B cell (primary cell): ENCODE measurements around the gene FER. TPM values are rescaled to one million over a fixed set of nuclear protein-coding genes. Genes with fewer than 3 reads are reported as not detected.

ENCODE experiments used
- ATAC-seq: fragments of 200-7000 bp; cut with Tn5 transposase; one replicate; pipeline ENCODE4 v1.10.0; 2021; ENCODE audit warnings: low read depth, mild to moderate bottlenecking, moderate number of reproducible peaks, moderate library complexity
- CTCF ChIA-PET: fragments of 350-600 bp; sonication (Branson Sonifier 250); formaldehyde crosslinking; loops from one replicate; lab custom pipeline; 2021; ENCODE audit warnings: antibody characterized with exemption, inconsistent platforms; lab: Charles Lee
- POLR2A ChIA-PET: fragments of 350-600 bp; sonication (Branson Sonifier 250); formaldehyde crosslinking; loops from one replicate; lab custom pipeline; 2021; ENCODE audit warnings: antibody characterized with exemption; lab: Charles Lee
- DNase-seq: peaks from one replicate; pipeline ENCODE4 v3.0.0; 2013
- H2AFZ ChIP-seq: 2 replicates; pipeline ENCODE4 v1.6.1; 2012; ENCODE audit warnings: mild to moderate bottlenecking, low read depth, low read length; ENCODE audit not compliant: insufficient read depth, poor library complexity, severe bottlenecking
- H3K27ac ChIP-seq, 2 donors: 1 replicate in 1 of 2; 2 replicates in 1 of 2; pipeline ENCODE4 v1.5.1; 2012 to 2013; ENCODE audit warnings: low read length in 2 of 2, mild to moderate bottlenecking in 2 of 2, moderate library complexity in 1 of 2
- H3K27me3 ChIP-seq, 4 experiments: fragments of 200-600 bp in 1 of 4; sonication (generic) in 1 of 4; replicated peaks in 1 of 4; 1 replicate in 2 of 4; 2 replicates in 2 of 4; pipeline versions ENCODE4 v1.6.1 to v1.7.0; 2013 to 2016; ENCODE audit warnings: low read length in 3 of 4, mild to moderate bottlenecking in 2 of 4, mixed read lengths in 1 of 4, moderate library complexity in 1 of 4; ENCODE audit not compliant: insufficient read depth in 4 of 4, control insufficient read depth in 3 of 4; ENCODE audit errors: control extremely low read depth in 1 of 4
- H3K36me3 ChIP-seq, 2 experiments: replicated peaks in 1 of 2; 1 replicate in 1 of 2; 2 replicates in 1 of 2; pipeline versions ENCODE4 v1.6.1 to v1.7.1; 2013; ENCODE audit warnings: low read length in 1 of 2; ENCODE audit not compliant: insufficient read depth in 2 of 2, control insufficient read depth in 1 of 2; ENCODE audit errors: control extremely low read depth in 1 of 2, extremely low read depth in 1 of 2
- H3K4me1 ChIP-seq, 2 donors: fragments of 200-600 bp in 1 of 2; sonication (generic) in 1 of 2; 1 replicate in 1 of 2; 2 replicates in 1 of 2; pipeline versions ENCODE4 v1.5.1 to v1.6.1; 2013 to 2017; ENCODE audit warnings: low read length in 2 of 2; ENCODE audit not compliant: control insufficient read depth in 2 of 2, insufficient read depth in 2 of 2
- H3K4me2 ChIP-seq: replicated peaks from 2 replicates; pipeline ENCODE3; 2012; ENCODE audit warnings: mild to moderate bottlenecking, low read depth, low read length; ENCODE audit not compliant: poor library complexity, severe bottlenecking
- H3K4me3 ChIP-seq, 5 experiments: fragments of 200-600 bp in 1 of 5; sonication (generic) in 1 of 5; 1 replicate in 3 of 5; 2 replicates in 2 of 5; pipeline versions ENCODE4 v1.5.1 to v1.7.0; 2011 to 2016; ENCODE audit warnings: low read length in 4 of 5, mild to moderate bottlenecking in 4 of 5, low read depth in 2 of 5, control low read depth in 1 of 5, moderate library complexity in 1 of 5; ENCODE audit not compliant: insufficient read depth in 1 of 5; ENCODE audit errors: control extremely low read depth in 1 of 5, extremely low read depth in 1 of 5
- H3K79me2 ChIP-seq: fragments of 200-600 bp; sonication (generic); one replicate; pipeline ENCODE4 v1.6.0; 2016; ENCODE audit warnings: low read length; ENCODE audit not compliant: control insufficient read depth, insufficient read depth
- H3K9ac ChIP-seq: fragments of 200-600 bp; sonication (generic); 2 replicates; pipeline ENCODE4 v1.6.1; 2017; ENCODE audit warnings: mild to moderate bottlenecking, low read length, moderate library complexity
- H3K9me3 ChIP-seq, 3 donors: one replicate each; pipeline versions ENCODE4 v1.6.1 to v1.7.1; 2013; ENCODE audit warnings: low read length in 2 of 3; ENCODE audit not compliant: control insufficient read depth in 2 of 3, insufficient read depth in 1 of 3; ENCODE audit errors: control extremely low read depth in 1 of 3
- H4K20me1 ChIP-seq: 2 replicates; pipeline ENCODE4 v1.6.0; 2012; ENCODE audit warnings: mild to moderate bottlenecking, low read length; ENCODE audit not compliant: insufficient read depth, control insufficient read depth, poor library complexity, severe bottlenecking
- H3K27ac Mint-ChIP-seq: one replicate; pipeline ENCODE4 v1.8.0; 2021; ENCODE audit warnings: mixed read lengths
- H3K27me3 Mint-ChIP-seq: one replicate; pipeline ENCODE4 v1.8.0; 2021; ENCODE audit warnings: mixed read lengths
- H3K4me1 Mint-ChIP-seq: one replicate; pipeline ENCODE4 v1.8.0; 2021; ENCODE audit warnings: mixed read lengths
- H3K4me3 Mint-ChIP-seq: one replicate; pipeline ENCODE4 v1.8.0; 2021; ENCODE audit warnings: mixed read lengths
- H3K9me3 Mint-ChIP-seq: one replicate; pipeline ENCODE4 v1.8.0; 2022; ENCODE audit warnings: mixed read lengths; ENCODE audit not compliant: insufficient read depth
- EZH2 ChIP-seq: IDR thresholded peaks from 2 replicates; pipeline ENCODE4 v1.6.1; 2012; ENCODE audit warnings: borderline replicate concordance, low read depth, mild to moderate bottlenecking, moderate library complexity, low read length; ENCODE audit not compliant: insufficient read depth, poor library complexity, severe bottlenecking
- WGBS: methylation state at CpG from one replicate; pipeline ENCODE4 v1.1.5; 2013; ENCODE audit warnings: missing lambda C conversion rate; ENCODE audit not compliant: insufficient coverage; 5-methylcytosine and 5-hydroxymethylcytosine counted together
- intact Hi-C: fragments of 100-400 bp; cut with micrococcal nuclease; formaldehyde crosslinking; loops from one replicate; pipeline ENCODE4 v1.10.0; 2022
- polyA plus RNA-seq: library from polyadenylated mRNA; depleted of rRNA; stranded (reverse); fragments of >200 nt; gene quantifications from 2 replicates; pipeline ENCODE4 v1.2.3, GENCODE V29; 2012
- total RNA-seq, 2 donors: library from RNA; stranded (reverse); fragments of 120-200 nt in 1 of 2; gene quantifications; 1 replicate in 1 of 2; 2 replicates in 1 of 2; pipeline versions ENCODE4 v1.2.3 to v1.2.4, GENCODE V29; 2013 to 2022
- TF ChIP-seq, protein P1 (sequence below): fragments of 200-600 bp; IDR thresholded peaks from one replicate; pipeline ENCODE4 v1.8.0; 2022; ENCODE audit warnings: antibody characterized with exemption, mild to moderate bottlenecking

The FER gene
- total and polyA plus RNA-seq, 2 donors (not counting 1 experiment from before 2014, with no cell fraction given) = 1.3 to 41.3 TPM

DNA sequence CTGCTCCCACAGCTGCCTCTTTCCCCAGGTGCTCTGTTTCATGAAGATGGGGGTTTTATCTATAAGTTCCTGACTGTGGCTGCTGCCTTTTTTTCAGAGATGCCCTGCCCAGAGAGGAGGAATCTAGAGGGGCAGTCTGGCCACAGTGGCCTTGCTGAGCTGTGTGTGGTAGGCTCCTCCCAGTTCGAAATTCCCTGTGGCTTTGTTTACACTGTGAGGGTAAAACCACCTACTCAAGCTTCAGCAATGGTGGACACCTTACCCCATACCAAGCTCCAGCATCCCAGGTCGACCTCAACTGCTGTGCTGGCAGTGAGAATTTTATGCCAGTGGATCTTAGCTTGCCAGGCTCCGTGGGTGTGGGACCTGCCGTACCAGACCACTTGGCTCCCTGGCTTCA is 250.0 kb downstream of the FER start:
- Histone ChIP-seq H4K20me1 (no peaks in the 10 kb centered on the region), H3K4me2 (no peak overlapping the region), H3K4me1 (no peaks in the 10 kb centered on the region), H3K79me2 (no peaks in the 10 kb centered on the region), H3K36me3 (no peaks in the 10 kb centered on the region), H3K27ac (no peak overlapping the region), H3K4me3 (no peak overlapping the region), H2AFZ (no peak overlapping the region), H3K9me3 (peaks cover 0 to 9% (median 4%) of the 10 kb centered on the region in 3 donors), H3K27me3 (no peaks in the 10 kb centered on the region), H3K9ac (no peak overlapping the region)
- no peaks in the 10 kb centered on the region for H3K27me3 Mint-ChIP-seq
- no peak for ATAC-seq
- H3K27ac Mint-ChIP-seq = no peak overlapping the region
- intact Hi-C loops = no loop called here
- H3K4me1 Mint-ChIP-seq = no peaks in the 10 kb centered on the region
- CTCF ChIA-PET = no interaction called here
- H3K9me3 Mint-ChIP-seq = peaks cover 14% of the 10 kb centered on the region
- no peak for TF ChIP-seq EZH2
- WGBS = 78% methylated on average over 3 of the region's 4 CpGs
- H3K4me3 Mint-ChIP-seq = no peak overlapping the region
- no peak for DNase-seq
- POLR2A ChIA-PET = no interaction called here

DNA sequence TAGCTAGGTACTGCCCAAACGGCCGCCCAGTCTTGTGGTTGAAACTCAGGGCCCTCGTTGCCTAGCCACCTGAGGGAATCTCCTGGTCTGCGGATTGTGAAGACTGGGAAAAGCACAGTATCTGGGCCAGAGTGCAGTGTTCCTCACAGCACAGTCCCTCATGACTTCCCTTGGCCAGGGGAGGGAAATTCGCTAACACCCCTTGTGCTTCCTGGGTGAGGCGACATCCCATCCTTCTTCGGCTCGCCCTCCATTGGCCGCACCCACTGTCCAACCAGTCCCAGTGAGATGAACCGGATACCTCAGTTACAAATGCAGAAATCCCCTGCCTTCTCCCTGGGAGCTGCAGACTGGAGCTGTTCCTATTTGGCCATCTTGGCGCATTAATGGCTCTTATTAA is 250.5 kb downstream of the FER start:
- Mint-ChIP-seq H3K9me3 (peaks cover 14% of the 10 kb centered on the region), H3K27me3 (no peaks in the 10 kb centered on the region), H3K4me3 (no peak overlapping the region), H3K4me1 (no peaks in the 10 kb centered on the region), H3K27ac (no peak overlapping the region)
- no peak for ATAC-seq
- Histone ChIP-seq H3K27me3 (no peaks in the 10 kb centered on the region), H3K9ac (no peak overlapping the region), H3K4me1 (no peaks in the 10 kb centered on the region), H3K27ac (no peak overlapping the region), H3K4me2 (no peak overlapping the region), H3K9me3 (peaks cover 0 to 4% (median 4%) of the 10 kb centered on the region in 3 donors), H2AFZ (no peak overlapping the region), H3K79me2 (no peaks in the 10 kb centered on the region), H3K4me3 (no peak overlapping the region), H4K20me1 (no peaks in the 10 kb centered on the region), H3K36me3 (no peaks in the 10 kb centered on the region)
- intact Hi-C loops = no loop called here
- 99% methylated on average over 10 of the region's 11 CpGs for WGBS
- CTCF ChIA-PET = no interaction called here
- POLR2A ChIA-PET = no interaction called here
- no peak for DNase-seq
- no peak for TF ChIP-seq EZH2
- TF ChIP-seq, protein P1, sequence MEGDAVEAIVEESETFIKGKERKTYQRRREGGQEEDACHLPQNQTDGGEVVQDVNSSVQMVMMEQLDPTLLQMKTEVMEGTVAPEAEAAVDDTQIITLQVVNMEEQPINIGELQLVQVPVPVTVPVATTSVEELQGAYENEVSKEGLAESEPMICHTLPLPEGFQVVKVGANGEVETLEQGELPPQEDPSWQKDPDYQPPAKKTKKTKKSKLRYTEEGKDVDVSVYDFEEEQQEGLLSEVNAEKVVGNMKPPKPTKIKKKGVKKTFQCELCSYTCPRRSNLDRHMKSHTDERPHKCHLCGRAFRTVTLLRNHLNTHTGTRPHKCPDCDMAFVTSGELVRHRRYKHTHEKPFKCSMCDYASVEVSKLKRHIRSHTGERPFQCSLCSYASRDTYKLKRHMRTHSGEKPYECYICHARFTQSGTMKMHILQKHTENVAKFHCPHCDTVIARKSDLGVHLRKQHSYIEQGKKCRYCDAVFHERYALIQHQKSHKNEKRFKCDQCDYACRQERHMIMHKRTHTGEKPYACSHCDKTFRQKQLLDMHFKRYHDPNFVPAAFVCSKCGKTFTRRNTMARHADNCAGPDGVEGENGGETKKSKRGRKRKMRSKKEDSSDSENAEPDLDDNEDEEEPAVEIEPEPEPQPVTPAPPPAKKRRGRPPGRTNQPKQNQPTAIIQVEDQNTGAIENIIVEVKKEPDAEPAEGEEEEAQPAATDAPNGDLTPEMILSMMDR = no peak
